Sigmoid colon (tissue), 7 donors: ENCODE measurements around the gene SELPLG. TPM values are rescaled to one million over a fixed set of nuclear protein-coding genes. Genes with fewer than 3 reads are reported as not detected.
A peak's percentile ranks its signal among the peaks of the same experiment; 100 is the strongest.
"Not testable (repeated sequence)": the region's sequence is repeated elsewhere in the genome, so short reads cannot be mapped to it uniquely, and the experiment has no call there.

ENCODE experiments used
- DNase-seq: peaks from one replicate; pipeline ENCODE4 v3.0.0-alpha.2; 2019
- H3K27ac ChIP-seq, 4 donors: fragments of 200-600 bp; sonication (generic); one replicate each; pipeline ENCODE4 v1.5.1; 2016 to 2019; ENCODE audit warnings: mild to moderate bottlenecking in 1 of 4
- H3K27me3 ChIP-seq, 3 donors: fragments of 200-600 bp; sonication (generic); one replicate each; pipeline ENCODE4 v1.5.1; 2019; ENCODE audit warnings: mild to moderate bottlenecking in 1 of 3
- H3K36me3 ChIP-seq, 4 donors: fragments of 200-600 bp; sonication (generic); one replicate each; pipeline ENCODE4 v1.5.1; 2016 to 2019
- H3K4me1 ChIP-seq, 4 donors: fragments of 200-600 bp; sonication (generic); one replicate each; pipeline ENCODE4 v1.5.1; 2017 to 2019
- H3K4me3 ChIP-seq, 4 donors: fragments of 200-600 bp; sonication (generic); one replicate each; pipeline ENCODE4 v1.5.1; 2017 to 2019; ENCODE audit warnings: mild to moderate bottlenecking in 2 of 4, moderate library complexity in 1 of 4
- H3K9me3 ChIP-seq, 4 donors: fragments of 200-600 bp in 3 of 4; sonication (generic) in 3 of 4; one replicate each; pipeline versions ENCODE4 v1.5.1 to v1.6.1; 2013 to 2019
- EP300 ChIP-seq, 4 donors: sonication (generic); formaldehyde crosslinking; IDR thresholded peaks; one replicate each; pipeline ENCODE4 v1.6.1; 2017; ENCODE audit warnings: antibody characterized with exemption in 4 of 4
- POLR2A ChIP-seq, 2 donors: fragments of 450-650 bp; IDR thresholded peaks; one replicate each; pipeline ENCODE4 v1.6.1; 2016; ENCODE audit warnings: antibody characterized with exemption in 2 of 2, mild to moderate bottlenecking in 2 of 2, moderate library complexity in 2 of 2
- POLR2AphosphoS5 ChIP-seq, 4 donors: sonication (generic); formaldehyde crosslinking; IDR thresholded peaks; one replicate each; pipeline ENCODE4 v1.6.1; 2017; ENCODE audit warnings: antibody characterized with exemption in 4 of 4
- WGBS, 2 donors: extraction: QIAGEN DNeasy Blood & Tissue Kit; methylation state at CpG; one replicate each; pipeline ENCODE4 v1.1.7; 2013; 5-methylcytosine and 5-hydroxymethylcytosine counted together
- intact Hi-C: fragments of 100-400 bp; cut with DNase I; formaldehyde crosslinking; loops from one replicate; pipeline ENCODE4 v1.15.1; 2023
- polyA plus RNA-seq, 3 donors: library from polyadenylated mRNA; stranded (reverse); fragments of 200-250 nt; gene quantifications; one replicate each; pipeline ENCODE4 v1.2.3, GENCODE V29; 2013
- total RNA-seq, 4 donors: library from RNA; depleted of rRNA; stranded (reverse); fragments of >200 nt; gene quantifications; one replicate each; pipeline ENCODE4 v1.1.0, GENCODE V29; 2016
- TF ChIP-seq, protein P1 (sequence below), 4 experiments: fragments of 450-650 bp in 3 of 4; fragments of 200-600 bp in 1 of 4; IDR thresholded peaks; one replicate each; pipeline ENCODE4 v1.5.1; 2016 to 2019; ENCODE audit warnings: antibody characterized with exemption in 4 of 4, mild to moderate bottlenecking in 3 of 4, moderate library complexity in 2 of 4
- donor health status: healthy with polysubstance abuse.
- donor health status: Bipolar disorder and iron deficiency.
- donor health status: healthy.

Gene SELPLG
- total and polyA plus RNA-seq, 7 donors: 1.8 to 26.1 (median 6.7) TPM

DNA sequence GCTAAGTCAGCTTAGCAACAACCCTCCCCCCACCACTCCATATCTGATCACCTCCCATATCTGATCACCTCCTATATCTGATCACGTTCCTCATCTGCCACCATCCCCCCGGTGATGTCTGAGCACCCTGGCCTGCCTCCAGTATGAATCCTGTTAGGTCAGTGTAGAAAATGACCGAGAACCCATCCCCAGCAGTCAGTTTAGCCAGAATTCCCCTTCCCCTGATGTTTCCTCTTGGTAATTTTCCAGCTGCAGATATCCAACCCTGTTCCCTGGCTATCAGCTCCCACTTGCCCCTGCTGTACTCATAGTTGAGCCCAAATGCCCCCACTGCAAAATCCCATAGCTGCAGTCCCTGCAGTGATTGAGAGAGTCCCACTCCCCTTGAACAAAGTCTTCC lies 12.5 kb downstream of the SELPLG start:
- peaks cover 0 to 8% (median 7%) of the 10 kb centered on the region in 4 donors for H3K4me1 ChIP-seq
- no peak overlapping the region for H3K27ac ChIP-seq
- no peaks in the 10 kb centered on the region for H3K36me3 ChIP-seq
- no peak for DNase-seq
- no peaks in the 10 kb centered on the region for H3K27me3 ChIP-seq
- H3K4me3 ChIP-seq: no peak overlapping the region
- no peak for TF ChIP-seq EP300 (IDR thresholded peaks at IDR 0.05)
- WGBS, 2 donors: 84 to 91% methylated on average over 3 of the region's 3 CpGs
- intact Hi-C loops: no loop called here
- no peaks in the 10 kb centered on the region for H3K9me3 ChIP-seq

DNA sequence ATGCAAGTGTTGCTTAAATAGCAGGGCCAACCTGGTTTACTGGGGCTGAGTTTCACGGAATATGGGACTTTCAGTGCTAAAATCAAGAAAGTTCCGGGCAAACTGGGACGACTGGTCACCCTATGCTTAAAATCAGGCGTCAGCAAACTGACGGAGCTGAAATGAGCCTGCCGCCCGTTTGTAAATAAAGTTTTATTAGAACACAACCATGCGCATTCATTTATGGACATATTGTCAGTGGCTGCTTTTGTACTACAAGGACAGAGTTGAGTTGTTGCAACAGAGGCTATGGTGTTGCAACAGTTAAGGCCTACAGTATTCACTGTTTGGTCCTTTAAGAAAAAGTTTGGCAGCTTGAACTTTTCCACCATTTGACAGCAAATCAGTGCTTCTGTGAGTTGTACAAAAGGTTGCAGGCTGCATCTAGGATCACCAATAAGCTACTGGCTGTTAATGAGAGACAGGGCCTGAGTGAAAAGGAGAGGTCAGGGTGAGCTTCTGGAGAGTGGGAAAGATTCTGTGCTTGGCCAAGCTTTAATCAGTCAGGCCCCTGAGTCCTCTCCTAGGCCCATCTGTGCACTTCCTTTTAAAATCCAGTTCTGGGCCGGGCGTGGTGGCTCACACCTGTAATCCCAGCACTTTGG lies 13.3 kb downstream of the SELPLG start:
- intact Hi-C loops: no loop called here
- DNase-seq: no peak
- WGBS, 2 donors: 95% methylated on average over 10 of the region's 10 CpGs
- H3K27ac ChIP-seq: no peak overlapping the region
- H3K4me1 ChIP-seq: peaks cover 0 to 8% (median 7%) of the 10 kb centered on the region in 4 donors
- H3K36me3 ChIP-seq: no peaks in the 10 kb centered on the region
- no peak overlapping the region for H3K4me3 ChIP-seq
- H3K9me3 ChIP-seq: no peaks in the 10 kb centered on the region
- no peak for TF ChIP-seq EP300 (IDR thresholded peaks at IDR 0.05)
- TF ChIP-seq POLR2AphosphoS5 (IDR thresholded peaks at IDR 0.05): no peak
- TF ChIP-seq POLR2A (IDR thresholded peaks at IDR 0.05): no peak
- TF ChIP-seq, protein P1, sequence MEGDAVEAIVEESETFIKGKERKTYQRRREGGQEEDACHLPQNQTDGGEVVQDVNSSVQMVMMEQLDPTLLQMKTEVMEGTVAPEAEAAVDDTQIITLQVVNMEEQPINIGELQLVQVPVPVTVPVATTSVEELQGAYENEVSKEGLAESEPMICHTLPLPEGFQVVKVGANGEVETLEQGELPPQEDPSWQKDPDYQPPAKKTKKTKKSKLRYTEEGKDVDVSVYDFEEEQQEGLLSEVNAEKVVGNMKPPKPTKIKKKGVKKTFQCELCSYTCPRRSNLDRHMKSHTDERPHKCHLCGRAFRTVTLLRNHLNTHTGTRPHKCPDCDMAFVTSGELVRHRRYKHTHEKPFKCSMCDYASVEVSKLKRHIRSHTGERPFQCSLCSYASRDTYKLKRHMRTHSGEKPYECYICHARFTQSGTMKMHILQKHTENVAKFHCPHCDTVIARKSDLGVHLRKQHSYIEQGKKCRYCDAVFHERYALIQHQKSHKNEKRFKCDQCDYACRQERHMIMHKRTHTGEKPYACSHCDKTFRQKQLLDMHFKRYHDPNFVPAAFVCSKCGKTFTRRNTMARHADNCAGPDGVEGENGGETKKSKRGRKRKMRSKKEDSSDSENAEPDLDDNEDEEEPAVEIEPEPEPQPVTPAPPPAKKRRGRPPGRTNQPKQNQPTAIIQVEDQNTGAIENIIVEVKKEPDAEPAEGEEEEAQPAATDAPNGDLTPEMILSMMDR (IDR thresholded peaks at IDR 0.05): no peak
- no peaks in the 10 kb centered on the region for H3K27me3 ChIP-seq

DNA sequence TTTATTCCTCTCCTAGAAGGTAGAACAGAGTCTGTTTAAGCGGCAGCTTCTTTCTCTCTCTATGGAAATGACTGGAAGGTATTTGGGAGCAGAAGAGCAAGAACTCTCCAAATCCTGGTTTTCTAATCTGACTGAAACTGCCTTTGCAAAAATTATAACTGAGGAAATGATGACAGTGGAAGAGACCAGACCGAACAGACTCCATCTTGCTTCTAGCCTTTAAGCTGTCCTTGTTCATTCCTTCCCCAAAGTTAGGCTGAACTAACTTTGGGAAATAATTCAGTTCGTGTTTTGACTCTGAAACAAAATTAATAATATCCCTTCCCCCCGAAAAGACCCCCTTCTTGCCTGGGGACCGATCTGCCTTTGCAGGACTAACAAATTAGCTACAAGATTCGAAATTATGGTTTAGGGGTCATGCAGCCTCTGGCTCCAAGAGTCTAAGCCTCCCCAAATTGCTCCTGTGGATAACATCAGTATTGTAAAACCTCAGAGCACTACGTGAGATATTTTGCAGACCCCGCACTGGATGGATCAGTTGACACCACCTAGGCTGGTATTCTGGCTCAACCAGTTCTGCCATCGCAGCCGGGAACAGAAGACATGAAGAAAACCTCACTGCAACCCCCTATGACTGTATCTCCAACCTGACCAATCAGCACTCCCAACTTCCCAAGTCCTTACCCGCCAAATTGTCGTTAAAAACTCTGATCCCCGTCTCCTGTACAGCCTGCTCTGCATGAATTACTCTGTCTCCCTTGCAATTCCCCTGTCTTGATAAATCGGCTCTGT lies 14.1 kb downstream of the SELPLG start:
- no peak overlapping the region for H3K4me3 ChIP-seq
- DNase-seq: no peak
- H3K9me3 ChIP-seq: no peaks in the 10 kb centered on the region
- H3K27ac ChIP-seq: no peak overlapping the region
- 71 to 82% methylated on average over 14 of the region's 14 CpGs for WGBS, 2 donors
- peaks cover 0 to 8% (median 7%) of the 10 kb centered on the region in 4 donors for H3K4me1 ChIP-seq
- H3K36me3 ChIP-seq: no peaks in the 10 kb centered on the region
- no peaks in the 10 kb centered on the region for H3K27me3 ChIP-seq
- intact Hi-C loops: loop anchor here (5.0 kb wide), 1 partner anchor 333 kb away; no protein-coding TSS in a partner anchor
- TF ChIP-seq POLR2AphosphoS5 (IDR thresholded peaks at IDR 0.05) (no peak), POLR2A (IDR thresholded peaks at IDR 0.05) (no peak), EP300 (IDR thresholded peaks at IDR 0.05) (no peak)
- TF ChIP-seq, protein P1 (IDR thresholded peaks at IDR 0.05): no peak

DNA sequence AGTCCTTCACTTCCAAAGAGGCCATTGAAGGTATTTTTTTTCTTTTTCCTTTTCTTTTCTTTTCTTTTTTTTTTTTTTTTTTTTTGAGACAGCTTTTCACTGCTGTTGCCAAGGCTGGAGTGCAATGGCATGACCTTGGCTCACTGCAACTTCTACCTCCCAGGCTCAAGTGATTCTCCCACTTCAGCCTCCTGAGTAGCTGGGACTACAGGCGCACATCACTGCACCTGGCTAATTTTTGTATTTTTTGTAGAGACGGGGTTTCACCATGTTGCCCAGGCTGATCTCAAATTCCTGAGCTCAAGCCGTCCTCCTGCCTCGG lies 14.8 kb downstream of the SELPLG start:
- intact Hi-C loops: loop anchor here (1.0 to 5.0 kb wide), 2 partner anchors 56 to 333 kb away; no protein-coding TSS in a partner anchor
- H3K27ac ChIP-seq, H3K4me1 ChIP-seq, H3K4me3 ChIP-seq, H3K36me3 ChIP-seq, H3K27me3 ChIP-seq, H3K9me3 ChIP-seq, DNase-seq: not testable (repeated sequence)
- WGBS, 2 donors: 85 to 91% methylated on average over 4 of the region's 4 CpGs

DNA sequence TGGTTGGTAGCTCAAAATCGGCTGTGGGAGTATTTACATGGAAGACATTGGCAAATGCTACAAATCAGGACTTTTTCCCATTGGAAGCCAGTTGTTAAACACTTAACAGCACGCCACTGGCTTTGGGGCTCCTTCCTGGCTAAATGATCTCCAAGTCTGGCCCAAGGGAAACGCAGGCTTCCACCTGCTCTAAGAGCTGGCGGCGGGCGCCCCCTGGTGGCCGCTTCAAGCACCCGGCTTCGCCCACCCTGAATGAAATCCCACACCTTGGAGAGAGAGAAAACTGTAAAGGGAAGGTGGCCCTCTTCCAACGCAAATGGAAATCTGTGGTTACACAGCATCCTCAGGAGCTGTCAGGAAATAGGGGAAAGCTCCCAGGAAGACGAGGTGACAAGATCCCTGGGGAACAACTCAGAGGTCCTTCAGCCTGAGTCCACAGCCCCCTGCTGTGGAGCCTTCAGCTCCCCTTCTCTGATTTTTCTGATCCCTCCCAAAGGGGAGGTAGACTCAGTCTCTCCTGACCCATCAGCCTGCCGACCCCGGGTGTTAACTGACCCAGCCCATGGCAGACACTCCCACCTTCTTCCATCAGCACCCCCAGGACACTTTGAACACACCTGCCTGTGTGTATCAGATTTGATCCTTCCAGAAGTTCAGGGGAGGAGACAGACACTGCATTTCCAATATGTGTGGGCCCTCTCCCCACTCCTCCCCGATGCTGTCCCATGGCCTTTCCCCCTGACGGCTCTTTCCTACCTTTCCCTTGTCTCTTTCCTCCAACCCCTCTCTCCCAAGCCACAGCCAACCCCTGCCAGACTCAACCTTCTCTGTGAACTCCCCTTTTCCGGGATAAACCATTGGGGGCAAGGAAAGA lies 15.4 kb downstream of the SELPLG start:
- peak; percentile 90 for DNase-seq
- Histone ChIP-seq H3K27ac (no peak overlapping the region), H3K27me3 (no peaks in the 10 kb centered on the region), H3K4me1 (peaks cover 0 to 12% (median 8%) of the 10 kb centered on the region in 4 donors), H3K9me3 (no peaks in the 10 kb centered on the region), H3K36me3 (no peaks in the 10 kb centered on the region), H3K4me3 (no peak overlapping the region)
- WGBS, 2 donors: 9 to 17% methylated on average over 16 of the region's 16 CpGs
- intact Hi-C loops: loop anchor here (1.0 to 5.0 kb wide), 2 partner anchors 55 to 334 kb away; no protein-coding TSS in a partner anchor
- TF ChIP-seq, protein P1 (IDR thresholded peaks at IDR 0.05): peak; percentile 85 to 96 (median 90)
- TF ChIP-seq POLR2AphosphoS5 (IDR thresholded peaks at IDR 0.05): no peak
- no peak for TF ChIP-seq EP300 (IDR thresholded peaks at IDR 0.05)
